CD4-positive, alpha-beta T cell (primary cell): ENCODE measurements around the gene NME8. TPM values are rescaled to one million over a fixed set of nuclear protein-coding genes. Genes with fewer than 3 reads are reported as not detected.

Experiments
- ATAC-seq: fragments of 200-7000 bp; cut with Tn5 transposase; one replicate; pipeline ENCODE4 v1.10.0; 2022; ENCODE audit warnings: mild to moderate bottlenecking; ENCODE audit not compliant: poor library complexity
- CTCF ChIA-PET: fragments of 350-600 bp; sonication (Branson Sonifier 250); formaldehyde crosslinking; loops from one replicate; lab custom pipeline; 2021; ENCODE audit warnings: antibody characterized with exemption, inconsistent platforms; lab: Charles Lee
- POLR2A ChIA-PET: fragments of 350-600 bp; sonication (Branson Sonifier 250); formaldehyde crosslinking; loops from one replicate; lab custom pipeline; 2021; ENCODE audit warnings: antibody characterized with exemption, inconsistent platforms; lab: Charles Lee
- DNase-seq, 14 experiments: peaks; one replicate each; pipeline ENCODE4 v3.0.0-alpha.2; 2013 to 2020; ENCODE audit warnings: mixed read lengths in 2 of 14
- H3K27ac ChIP-seq, 2 donors: one replicate each; pipeline versions ENCODE4 v1.5.1 to v1.7.0; 2013; ENCODE audit warnings: low read length in 2 of 2, low read depth in 1 of 2, mild to moderate bottlenecking in 1 of 2
- H3K27me3 ChIP-seq, 2 experiments: 1 replicate in 1 of 2; 2 replicates in 1 of 2; pipeline versions ENCODE4 v1.6.1 to v1.7.0; 2013; ENCODE audit warnings: low read length in 2 of 2, control low read depth in 1 of 2, mild to moderate bottlenecking in 1 of 2, moderate library complexity in 1 of 2; ENCODE audit not compliant: insufficient read depth in 2 of 2, control insufficient read depth in 1 of 2
- H3K36me3 ChIP-seq: one replicate; pipeline ENCODE4 v1.6.1; 2013; ENCODE audit warnings: low read length, control low read depth; ENCODE audit not compliant: insufficient read depth
- H3K4me1 ChIP-seq: one replicate; pipeline ENCODE4 v1.6.1; 2013; ENCODE audit warnings: low read length, control low read depth; ENCODE audit not compliant: insufficient read depth
- H3K4me3 ChIP-seq: one replicate; pipeline ENCODE4 v1.5.1; 2013; ENCODE audit warnings: mild to moderate bottlenecking, low read length, moderate library complexity
- H3K9me3 ChIP-seq, 2 experiments: 1 replicate in 1 of 2; 2 replicates in 1 of 2; pipeline versions ENCODE4 v1.6.1 to v1.7.0; 2013; ENCODE audit warnings: low read length in 2 of 2, mild to moderate bottlenecking in 2 of 2, control low read depth in 1 of 2, moderate library complexity in 1 of 2; ENCODE audit not compliant: control insufficient read depth in 1 of 2, insufficient read depth in 1 of 2
- H3K27ac Mint-ChIP-seq: one replicate; pipeline ENCODE4 v1.8.0; 2020; ENCODE audit warnings: mixed read lengths
- H3K27me3 Mint-ChIP-seq: one replicate; pipeline ENCODE4 v1.8.0; 2021; ENCODE audit warnings: mixed read lengths
- H3K36me3 Mint-ChIP-seq: one replicate; pipeline ENCODE4 v1.8.0; 2021; ENCODE audit warnings: low read depth, mixed read lengths
- H3K4me1 Mint-ChIP-seq: one replicate; pipeline ENCODE4 v1.8.0; 2021; ENCODE audit warnings: low read depth, mixed read lengths
- H3K4me3 Mint-ChIP-seq: one replicate; pipeline ENCODE4 v1.8.0; 2020; ENCODE audit warnings: mild to moderate bottlenecking, mixed read lengths
- H3K9me3 Mint-ChIP-seq: one replicate; pipeline ENCODE4 v1.8.0; 2020; ENCODE audit warnings: mixed read lengths
- intact Hi-C, 2 experiments: fragments of 100-400 bp; cut with DNase I in 1 of 2; cut with micrococcal nuclease in 1 of 2; formaldehyde crosslinking; loops; one replicate each; pipeline versions ENCODE4 v1.15.1 to v1.9.0; 2023 to 2025; cut with DNase I, micrococcal nuclease
- total RNA-seq, 174 experiments: library from RNA in 2 of 174; stranded (reverse) in 2 of 174; gene quantifications; one replicate each; pipeline ENCODE4 v1.2.3 and lab custom pipeline; 2021 to 2026
- TF ChIP-seq, protein P1 (sequence below): fragments of 200-600 bp; IDR thresholded peaks from one replicate; pipeline ENCODE4 v1.8.0; 2022; ENCODE audit warnings: antibody characterized with exemption, mild to moderate bottlenecking

The NME8 gene
- total RNA-seq, 2 experiments from 2014 or later = not detected

GRCh38 chr7:37947941-37948210, 99.5 kb downstream of the NME8 start:
- Histone ChIP-seq H3K27ac (no peak overlapping the region), H3K4me3 (no peak overlapping the region), H3K27me3 (no peaks in the 10 kb centered on the region), H3K36me3 (no peaks in the 10 kb centered on the region), H3K9me3 (peaks cover 0 to 2% of the 10 kb centered on the region in 2 experiments), H3K4me1 (no peaks in the 10 kb centered on the region)
- Mint-ChIP-seq H3K9me3 (no peaks in the 10 kb centered on the region), H3K27me3 (no peaks in the 10 kb centered on the region), H3K4me3 (no peak overlapping the region), H3K4me1 (no peaks in the 10 kb centered on the region), H3K27ac (no peak overlapping the region), H3K36me3 (no peaks in the 10 kb centered on the region)
- POLR2A ChIA-PET = no interaction called here
- intact Hi-C loops = no loop called here
- no peak for ATAC-seq
- DNase-seq = no peak
- CTCF ChIA-PET = no interaction called here
- TF ChIP-seq, protein P1, sequence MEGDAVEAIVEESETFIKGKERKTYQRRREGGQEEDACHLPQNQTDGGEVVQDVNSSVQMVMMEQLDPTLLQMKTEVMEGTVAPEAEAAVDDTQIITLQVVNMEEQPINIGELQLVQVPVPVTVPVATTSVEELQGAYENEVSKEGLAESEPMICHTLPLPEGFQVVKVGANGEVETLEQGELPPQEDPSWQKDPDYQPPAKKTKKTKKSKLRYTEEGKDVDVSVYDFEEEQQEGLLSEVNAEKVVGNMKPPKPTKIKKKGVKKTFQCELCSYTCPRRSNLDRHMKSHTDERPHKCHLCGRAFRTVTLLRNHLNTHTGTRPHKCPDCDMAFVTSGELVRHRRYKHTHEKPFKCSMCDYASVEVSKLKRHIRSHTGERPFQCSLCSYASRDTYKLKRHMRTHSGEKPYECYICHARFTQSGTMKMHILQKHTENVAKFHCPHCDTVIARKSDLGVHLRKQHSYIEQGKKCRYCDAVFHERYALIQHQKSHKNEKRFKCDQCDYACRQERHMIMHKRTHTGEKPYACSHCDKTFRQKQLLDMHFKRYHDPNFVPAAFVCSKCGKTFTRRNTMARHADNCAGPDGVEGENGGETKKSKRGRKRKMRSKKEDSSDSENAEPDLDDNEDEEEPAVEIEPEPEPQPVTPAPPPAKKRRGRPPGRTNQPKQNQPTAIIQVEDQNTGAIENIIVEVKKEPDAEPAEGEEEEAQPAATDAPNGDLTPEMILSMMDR = no peak

Other genes starting within 250 kb of the NME8 start
- not detected for gene GPR141, start 164.8 kb upstream of the NME8 start, total RNA-seq
- gene SFRP4, start 68.2 kb downstream of the NME8 start, total RNA-seq = not detected
- not detected for gene EPDR1, start 72.0 kb downstream of the NME8 start, total RNA-seq